H1 (cell line): ENCODE data around the gene CEP83. TPM values are rescaled to one million over a fixed set of nuclear protein-coding genes. Genes with fewer than 3 reads are reported as not detected.

Experiments used
- CTCF ChIA-PET: fragments of 300-600 bp; sonication (Branson Sonifier 250); formaldehyde crosslinking; loops from one replicate; lab custom pipeline; 2021; ENCODE audit not compliant: partially characterized antibody; lab: Charles Lee
- POLR2A ChIA-PET: fragments of 300-600 bp; sonication (Branson Sonifier 250); formaldehyde crosslinking; loops from one replicate; lab custom pipeline; 2021; ENCODE audit warnings: inconsistent platforms; ENCODE audit not compliant: partially characterized antibody; lab: Charles Lee
- DNase-seq, 2 experiments: peaks; one replicate each; pipeline versions ENCODE4 v3.0.0 to v3.0.0-alpha.2; 2010 to 2022; ENCODE audit warnings: low spot score in 2 of 2, low read depth in 1 of 2, mixed read lengths in 1 of 2
- FAIRE-seq: peaks from 2 replicates; lab custom pipeline; 2011; peaks lifted over from hg19 to GRCh38; lab: Jason Lieb, UNC
- H2AFZ ChIP-seq: 2 replicates; pipeline ENCODE4 v1.8.1; 2012; ENCODE audit warnings: low read length, inconsistent platforms
- H2AK5ac ChIP-seq: 2 replicates; pipeline ENCODE4 v1.6.1; 2013; ENCODE audit warnings: low read depth, low read length
- H2BK120ac ChIP-seq: replicated peaks from 2 replicates; pipeline ENCODE3; 2013; ENCODE audit warnings: low read depth, low read length, inconsistent platforms
- H2BK12ac ChIP-seq: 2 replicates; pipeline ENCODE4 v1.6.1; 2013; ENCODE audit warnings: low read depth, low read length
- H2BK15ac ChIP-seq: 2 replicates; pipeline ENCODE4 v1.6.1; 2013; ENCODE audit warnings: low read length
- H2BK20ac ChIP-seq: 2 replicates; pipeline ENCODE4 v1.6.1; 2013; ENCODE audit warnings: low read length
- H2BK5ac ChIP-seq: 2 replicates; pipeline ENCODE4 v1.6.1; 2013; ENCODE audit warnings: low read depth, low read length
- H3K14ac ChIP-seq: 2 replicates; pipeline ENCODE4 v1.6.1; 2013; ENCODE audit warnings: inconsistent platforms; ENCODE audit not compliant: insufficient read length
- H3K18ac ChIP-seq: 2 replicates; pipeline ENCODE4 v1.6.1; 2013; ENCODE audit warnings: low read length; ENCODE audit errors: extremely low read depth
- H3K23ac ChIP-seq: 2 replicates; pipeline ENCODE4 v1.6.1; 2013; ENCODE audit warnings: inconsistent platforms; ENCODE audit not compliant: insufficient read length
- H3K23me2 ChIP-seq: 2 replicates; pipeline ENCODE4 v1.6.1; 2013; ENCODE audit warnings: low read depth, low read length
- H3K27ac ChIP-seq: 2 replicates; pipeline ENCODE4 v1.6.1; 2011; ENCODE audit warnings: low read depth, low read length, inconsistent platforms
- H3K27me3 ChIP-seq, 4 experiments: replicated peaks in 1 of 4; 1 replicate in 1 of 4; 2 replicates in 3 of 4; pipeline versions ENCODE4 v1.6.1 to v1.8.1; 2011 to 2013; ENCODE audit warnings: low read length in 3 of 4, mild to moderate bottlenecking in 3 of 4, inconsistent platforms in 2 of 4, mixed read lengths in 2 of 4, moderate library complexity in 1 of 4; ENCODE audit not compliant: control insufficient read depth in 3 of 4, insufficient read depth in 3 of 4; ENCODE audit errors: extremely low read depth in 1 of 4
- H3K36me3 ChIP-seq, 4 experiments: 2 replicates each; pipeline versions ENCODE4 v1.6.1 to v1.8.1; 2011 to 2013; ENCODE audit warnings: mild to moderate bottlenecking in 4 of 4, low read length in 3 of 4, moderate library complexity in 2 of 4, control low read depth in 1 of 4, inconsistent platforms in 1 of 4; ENCODE audit not compliant: insufficient read depth in 4 of 4, control insufficient read depth in 2 of 4
- H3K4ac ChIP-seq: replicated peaks from 2 replicates; pipeline ENCODE3; 2013; ENCODE audit warnings: low read length, low read depth, mixed read lengths, inconsistent platforms; ENCODE audit not compliant: insufficient read length
- H3K4me1 ChIP-seq, 4 experiments: replicated peaks in 1 of 4; 1 replicate in 1 of 4; 2 replicates in 3 of 4; pipeline versions ENCODE4 v1.6.1 to v1.8.1; 2011 to 2013; ENCODE audit warnings: low read length in 3 of 4, inconsistent platforms in 2 of 4, mixed read lengths in 1 of 4; ENCODE audit not compliant: insufficient read depth in 4 of 4, control insufficient read depth in 3 of 4
- H3K4me2 ChIP-seq, 2 experiments: 2 replicates each; pipeline versions ENCODE4 v1.6.1 to v1.8.1; 2011 to 2013; ENCODE audit warnings: low read depth in 2 of 2, low read length in 2 of 2, control low read depth in 1 of 2, inconsistent platforms in 1 of 2, mild to moderate bottlenecking in 1 of 2; ENCODE audit not compliant: insufficient read depth in 1 of 2
- H3K4me3 ChIP-seq, 4 experiments: fragments of 200-600, 300-600 bp in 1 of 4; sonication (generic), shearing (Covaris generic), sonication (Bioruptor Twin) in 1 of 4; 2 replicates each; pipeline versions ENCODE4 v1.5.1 to v1.8.1; 2011 to 2016; ENCODE audit warnings: low read length in 4 of 4, low read depth in 3 of 4, control low read depth in 2 of 4, inconsistent platforms in 2 of 4, mild to moderate bottlenecking in 2 of 4, mixed read lengths in 1 of 4, moderate library complexity in 1 of 4; ENCODE audit not compliant: insufficient read depth in 2 of 4; ENCODE audit errors: extremely low read depth in 1 of 4
- H3K56ac ChIP-seq: replicated peaks from 2 replicates; pipeline ENCODE3; 2013; ENCODE audit warnings: low read depth, mild to moderate bottlenecking, mixed read lengths, low read length, inconsistent platforms; ENCODE audit not compliant: insufficient read length
- H3K79me1 ChIP-seq: 2 replicates; pipeline ENCODE4 v1.6.1; 2013; ENCODE audit warnings: low read depth, low read length, control low read depth
- H3K79me2 ChIP-seq, 2 experiments: 2 replicates each; pipeline versions ENCODE4 v1.6.1 to v1.8.1; 2012 to 2013; ENCODE audit warnings: low read length in 2 of 2, mild to moderate bottlenecking in 2 of 2, inconsistent platforms in 1 of 2; ENCODE audit not compliant: insufficient read depth in 2 of 2, control insufficient read depth in 1 of 2
- H3K9ac ChIP-seq, 4 experiments: replicated peaks in 1 of 4; 1 replicate in 1 of 4; 2 replicates in 3 of 4; pipeline versions ENCODE4 v1.6.1 to v1.8.1; 2011 to 2013; ENCODE audit warnings: low read depth in 3 of 4, low read length in 3 of 4, control low read depth in 2 of 4, mild to moderate bottlenecking in 2 of 4, moderate library complexity in 2 of 4, inconsistent platforms in 1 of 4; ENCODE audit errors: extremely low read depth in 1 of 4
- H3K9me3 ChIP-seq, 2 experiments: 2 replicates each; pipeline versions ENCODE4 v1.6.1 to v1.8.1; 2012 to 2013; ENCODE audit warnings: mild to moderate bottlenecking in 2 of 2, moderate library complexity in 2 of 2, control low read depth in 1 of 2, inconsistent platforms in 1 of 2, low read depth in 1 of 2, low read length in 1 of 2, mixed read lengths in 1 of 2; ENCODE audit not compliant: insufficient read depth in 2 of 2
- H4K20me1 ChIP-seq, 2 experiments: replicated peaks in 1 of 2; 2 replicates each; pipeline versions ENCODE3 to v1.8.1; 2011 to 2013; ENCODE audit warnings: inconsistent platforms in 2 of 2, low read length in 2 of 2, mild to moderate bottlenecking in 1 of 2; ENCODE audit not compliant: insufficient read depth in 2 of 2, control insufficient read depth in 1 of 2
- H4K5ac ChIP-seq: 2 replicates; pipeline ENCODE4 v1.6.1; 2013; ENCODE audit warnings: low read length, low read depth, mixed read lengths, inconsistent platforms; ENCODE audit not compliant: insufficient read length
- H4K8ac ChIP-seq: 2 replicates; pipeline ENCODE4 v1.8.0; 2013; ENCODE audit warnings: mild to moderate bottlenecking, moderate library complexity, low read length, inconsistent platforms; ENCODE audit not compliant: insufficient read depth; ENCODE audit errors: extremely low read depth
- H4K91ac ChIP-seq: replicated peaks from 2 replicates; pipeline ENCODE3; 2013; ENCODE audit warnings: low read length, mixed read lengths, inconsistent platforms; ENCODE audit not compliant: insufficient read length
- HDAC2 ChIP-seq, 2 experiments: fragments of 300-600 bp in 1 of 2; sonication (generic) in 1 of 2; IDR thresholded peaks; 2 replicates each; pipeline ENCODE4 v1.6.1; 2011 to 2012; ENCODE audit warnings: low read depth in 2 of 2, low read length in 2 of 2, mild to moderate bottlenecking in 2 of 2, moderate library complexity in 2 of 2, borderline replicate concordance in 1 of 2, inconsistent platforms in 1 of 2
- KDM1A ChIP-seq: fragments of 200-600, 300-600 bp; sonication (generic); IDR thresholded peaks from 2 replicates; pipeline ENCODE4 v1.7.1; 2016; ENCODE audit warnings: mild to moderate bottlenecking, low read length, borderline replicate concordance
- SUZ12 ChIP-seq: fragments of 200-600 bp; sonication (generic); IDR thresholded peaks from 2 replicates; pipeline ENCODE4 v1.6.1; 2012; ENCODE audit warnings: mild to moderate bottlenecking, inconsistent platforms, low read length, moderate library complexity, mixed read lengths
- TBP ChIP-seq: IDR thresholded peaks from 2 replicates; pipeline ENCODE4 v1.6.1; 2011; ENCODE audit warnings: low read depth, low read length, improper control_type of control experiment
- TEAD4 ChIP-seq: IDR thresholded peaks from 2 replicates; pipeline ENCODE4 v1.6.1; 2012; ENCODE audit warnings: low read depth, low read length, inconsistent platforms, mixed read lengths
- WGBS, 2 experiments: shearing (Covaris generic) in 1 of 2; methylation state at CpG; one replicate each; pipeline versions ENCODE4 v1.1.6 to v1.1.7; 2013 to 2015; ENCODE audit warnings: low lambda C conversion rate in 2 of 2, mixed read lengths in 2 of 2, inconsistent platforms in 1 of 2, low coverage in 1 of 2, missing lambda C conversion rate in 1 of 2; ENCODE audit not compliant: insufficient replicate concordance in 2 of 2, insufficient coverage in 1 of 2, insufficient read length in 1 of 2; ENCODE audit errors: extremely low coverage in 1 of 2, missing lambda C conversion rate in 1 of 2; 5-methylcytosine and 5-hydroxymethylcytosine counted together
- polyA plus RNA-seq, 7 experiments: library from polyadenylated mRNA; depleted of rRNA in 3 of 7; stranded (reverse) in 5 of 7; unstranded in 2 of 7; fragments of >200 nt in 5 of 7; fragments of 200-250 nt in 2 of 7; gene quantifications; 1 replicate in 5 of 7; 2 replicates in 1 of 7; 4 replicates in 1 of 7; pipeline versions ENCODE4 v1.2.1 to v1.2.3, GENCODE V29; 2011 to 2013; ENCODE audit warnings: missing spikeins in 2 of 7, mixed read lengths in 2 of 7
- total RNA-seq: library from RNA; stranded (reverse); fragmentation: NEBNext Ultra II Directional; extraction: Animal tissue kit (Norgen Biotek cat#: 25700); gene quantifications from 2 replicates; pipeline ENCODE4 v1.2.1, GENCODE V29; 2021

The CEP83 gene
- total and polyA plus RNA-seq, 2 of the 8 experiments (the other 6 are each of a cell fraction or from before 2014, with no cell fraction given), result 6.0 to 25.8 TPM

DNA sequence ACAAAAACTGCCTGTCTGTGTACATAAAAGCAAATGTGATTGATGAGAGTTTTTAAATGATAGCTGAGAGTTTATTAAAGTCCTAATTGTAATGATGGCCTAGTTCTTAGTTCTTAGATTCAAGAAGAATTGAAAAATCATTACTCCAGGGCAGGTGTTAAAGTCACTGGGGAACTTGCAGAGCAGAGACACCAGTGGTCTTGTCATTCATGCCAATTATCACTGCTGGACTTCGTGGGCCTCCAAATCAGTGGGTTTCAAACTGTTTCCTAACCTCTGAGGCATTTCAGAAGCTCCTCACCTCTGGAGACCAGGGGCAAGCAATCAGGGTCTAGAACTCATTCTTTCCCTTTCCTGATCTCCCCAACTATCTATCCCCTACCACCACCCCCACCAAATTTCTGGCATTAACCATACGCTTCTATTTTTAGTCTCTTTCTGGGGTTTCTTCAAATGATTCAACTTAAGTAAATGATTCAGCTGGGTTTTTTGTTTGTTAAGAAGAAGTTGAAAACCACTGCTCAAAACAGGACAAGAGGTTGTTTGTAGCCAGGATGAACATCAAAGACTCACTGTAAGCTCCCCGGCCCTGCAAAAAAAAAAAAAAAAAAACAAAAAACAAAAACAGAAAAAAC lies 80.1 kb downstream of the CEP83 start:
- DNase-seq, result no peak
- Histone ChIP-seq H3K18ac (no peak overlapping the region), H3K36me3 (peaks cover 0 to 4% (median 1%) of the 10 kb centered on the region in 4 experiments; a peak in 4 of 8 replicates), H3K79me1 (no peaks in the 10 kb centered on the region; the same call in 1 of the 2 replicates), H3K14ac (no peak overlapping the region), H3K79me2 (no peaks in the 10 kb centered on the region), H3K23ac (no peak overlapping the region), H3K4ac (no peak overlapping the region), H3K27ac (no peak overlapping the region), H2BK12ac (no peak overlapping the region), H2BK20ac (no peak overlapping the region), H2BK15ac (no peak overlapping the region), H3K4me2 (no peak overlapping the region), H2AFZ (no peak overlapping the region), H2BK5ac (no peak overlapping the region), H4K91ac (no peak overlapping the region), H3K4me3 (no peak overlapping the region), H3K27me3 (no peaks in the 10 kb centered on the region), H2BK120ac (no peak overlapping the region), H3K23me2 (no peaks in the 10 kb centered on the region), H4K5ac (no peak overlapping the region), H3K9me3 (no peaks in the 10 kb centered on the region), H3K4me1 (no peaks in the 10 kb centered on the region), H2AK5ac (no peak overlapping the region), H4K20me1 (peaks cover 0 to 2% of the 10 kb centered on the region in 2 experiments), H3K9ac (no peak overlapping the region), H3K56ac (no peak overlapping the region), H4K8ac (no peak overlapping the region; the same call in 1 of the 2 replicates)
- TF ChIP-seq KDM1A (no peak), HDAC2 (IDR thresholded peaks at IDR 0.05; ENCODE audit: borderline replicate concordance in 1 of 2, low read depth in 2 of 2, low read length in 2 of 2) (no peak), TBP (no peak), SUZ12 (no peak), TEAD4 (no peak)
- POLR2A ChIA-PET, result no interaction called here
- WGBS, 2 experiments, result 77% methylated on average over 2 of the region's 3 CpGs; no CpG with 5 or more reads in 1 of the 2 experiments
- CTCF ChIA-PET, result interaction anchor here (0.6 to 1.2 kb wide), 3 partner anchors 154 to 419 kb away, joined by 3 to 4 read pairs (median 3); no protein-coding TSS in a partner anchor
- no peak for FAIRE-seq
